Neural cell (in vitro differentiated cells): ENCODE results near the gene SS18L1. TPM values are rescaled to one million over a fixed set of nuclear protein-coding genes. Genes with fewer than 3 reads are reported as not detected.

ENCODE experiments used
- H2AFZ ChIP-seq: fragments of 200-600, 300-800 bp; sonication (generic), shearing (Covaris generic); 2 replicates; pipeline ENCODE4 v1.6.0; 2014; ENCODE audit warnings: low read depth, mild to moderate bottlenecking, antibody characterized with exemption, low read length, moderate library complexity
- H3F3A ChIP-seq: fragments of 200-600 bp; shearing (Covaris generic); 2 replicates; pipeline ENCODE4 v1.6.1; 2016; ENCODE audit warnings: mild to moderate bottlenecking, moderate library complexity, mixed read lengths, antibody characterized with exemption, low read length; ENCODE audit not compliant: insufficient read depth, poor library complexity, severe bottlenecking
- H3K27ac ChIP-seq: fragments of 200-600, 300-800 bp; sonication (generic), shearing (Covaris generic); 2 replicates; pipeline ENCODE4 v1.5.1; 2014; ENCODE audit warnings: mild to moderate bottlenecking, low read length, moderate library complexity
- H3K27me3 ChIP-seq: fragments of 300-800, 200-600 bp; sonication (generic), shearing (Covaris generic); 2 replicates; pipeline ENCODE4 v1.6.0; 2014; ENCODE audit warnings: mild to moderate bottlenecking, low read depth, low read length, moderate library complexity; ENCODE audit not compliant: insufficient read depth
- H3K36me3 ChIP-seq: fragments of 300-800, 200-600 bp; sonication (generic), shearing (Covaris generic); 2 replicates; pipeline ENCODE4 v1.5.1; 2014; ENCODE audit warnings: mild to moderate bottlenecking, antibody characterized with exemption, low read length, moderate library complexity; ENCODE audit not compliant: insufficient read depth
- H3K4me2 ChIP-seq: fragments of 300-800, 200-600 bp; sonication (generic), shearing (Covaris generic); 2 replicates; pipeline ENCODE4 v1.6.0; 2014; ENCODE audit warnings: mild to moderate bottlenecking, low read length
- H3K4me3 ChIP-seq: fragments of 300-800, 200-600 bp; sonication (generic), shearing (Covaris generic); 2 replicates; pipeline ENCODE4 v1.5.1; 2014; ENCODE audit warnings: mild to moderate bottlenecking, low read length, moderate library complexity
- H3K79me2 ChIP-seq: fragments of 200-600 bp; shearing (Covaris generic); replicated peaks from 2 replicates; pipeline ENCODE4 v1.6.0; 2014; ENCODE audit warnings: mild to moderate bottlenecking, low read length, moderate library complexity; ENCODE audit not compliant: insufficient read depth
- H3K9ac ChIP-seq: fragments of 300-800, 200-600 bp; sonication (generic), shearing (Covaris generic); 2 replicates; pipeline ENCODE4 v1.6.1; 2016; ENCODE audit warnings: mild to moderate bottlenecking, low read length, mixed read lengths
- H3K9me2 ChIP-seq: fragments of 200-600 bp; shearing (Covaris generic); 2 replicates; pipeline ENCODE4 v1.6.1; 2016; ENCODE audit warnings: mild to moderate bottlenecking, low read length, mixed read lengths; ENCODE audit not compliant: insufficient read depth
- H3K9me3 ChIP-seq: fragments of 200-600, 300-800 bp; sonication (generic), shearing (Covaris generic); 2 replicates; pipeline ENCODE4 v1.6.1; 2016; ENCODE audit warnings: mild to moderate bottlenecking, mixed run types, low read length, moderate library complexity, mixed read lengths
- H4K20me1 ChIP-seq: fragments of 200-600 bp; shearing (Covaris generic); 2 replicates; pipeline ENCODE4 v1.6.1; 2016; ENCODE audit warnings: mild to moderate bottlenecking, mixed run types; ENCODE audit not compliant: insufficient read depth
- CTCF ChIP-seq: fragments of 450-650 bp; IDR thresholded peaks from 2 replicates; pipeline ENCODE4 v1.5.1; 2014; ENCODE audit warnings: antibody characterized with exemption, mild to moderate bottlenecking, moderate library complexity; ENCODE audit not compliant: poor library complexity, severe bottlenecking
- EP300 ChIP-seq: fragments of 450-650 bp; conservative IDR thresholded peaks from 2 replicates; pipeline ENCODE4 v1.6.1; 2014; ENCODE audit warnings: antibody characterized with exemption, mild to moderate bottlenecking, moderate library complexity; ENCODE audit not compliant: poor library complexity, severe bottlenecking
- EZH2 ChIP-seq: fragments of 200-600, 300-800 bp; shearing (Covaris generic), sonication (generic); IDR thresholded peaks from 2 replicates; pipeline ENCODE4 v1.6.1; 2014; ENCODE audit warnings: antibody characterized with exemption, low read length, borderline replicate concordance, mild to moderate bottlenecking; ENCODE audit not compliant: insufficient read depth, poor library complexity, severe bottlenecking
- MXI1 ChIP-seq: fragments of 450-650 bp; conservative IDR thresholded peaks from 2 replicates; pipeline ENCODE4 v1.6.1; 2014; ENCODE audit warnings: antibody characterized with exemption, mild to moderate bottlenecking; ENCODE audit not compliant: poor library complexity, severe bottlenecking
- POLR2AphosphoS5 ChIP-seq: IDR thresholded peaks from 2 replicates; pipeline ENCODE4 v1.6.1; 2012
- RAD21 ChIP-seq: fragments of 450-650 bp; conservative IDR thresholded peaks from 2 replicates; pipeline ENCODE4 v1.6.1; 2014; ENCODE audit warnings: antibody characterized with exemption, mild to moderate bottlenecking, moderate library complexity
- SMC3 ChIP-seq: fragments of 450-650 bp; conservative IDR thresholded peaks from 2 replicates; pipeline ENCODE4 v1.6.1; 2014; ENCODE audit warnings: antibody characterized with exemption, mild to moderate bottlenecking, moderate library complexity; ENCODE audit not compliant: poor library complexity
- TAF1 ChIP-seq: IDR thresholded peaks from 2 replicates; pipeline ENCODE4 v1.6.1; 2012; ENCODE audit warnings: low read depth
- polyA plus RNA-seq: library from polyadenylated mRNA; depleted of rRNA; stranded (reverse); fragments of >200 nt; gene quantifications from 2 replicates; pipeline ENCODE4 v1.2.3, GENCODE V29; 2014
- TF ChIP-seq, protein P1 (sequence below): IDR thresholded peaks from 2 replicates; pipeline ENCODE4 v1.6.1; 2012; ENCODE audit warnings: borderline replicate concordance

The SS18L1 gene
- polyA plus RNA-seq, 1 donor from 2014 or later, result 117 TPM

DNA sequence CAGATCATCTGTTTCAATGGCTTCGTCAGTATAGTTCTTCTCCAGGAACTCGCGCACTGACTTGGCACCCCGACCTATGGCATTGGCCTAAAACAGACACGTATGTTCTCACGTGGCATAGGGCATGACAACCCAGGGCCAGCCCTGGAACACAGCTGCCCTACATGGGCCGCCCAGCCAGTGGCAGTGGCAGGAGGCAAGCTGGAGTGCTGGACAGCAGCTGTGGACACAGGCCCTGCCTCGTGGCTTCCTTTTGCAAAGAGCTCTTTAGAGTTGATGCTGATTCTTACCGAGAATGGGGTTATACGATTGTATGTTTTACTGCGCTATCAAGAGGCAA is 5.4 kb upstream of the SS18L1 start:
- Histone ChIP-seq H3K9ac (no peak overlapping the region), H3K79me2 (peaks cover 39% of the 10 kb centered on the region), H3K27ac (no peak overlapping the region), H3K4me3 (no peak overlapping the region), H3K4me2 (no peak overlapping the region), H3F3A (peaks cover 7% of the 10 kb centered on the region), H4K20me1 (peaks cover 37% of the 10 kb centered on the region), H3K9me3 (no peaks in the 10 kb centered on the region), H2AFZ (no peak overlapping the region), H3K27me3 (no peaks in the 10 kb centered on the region), H3K36me3 (peaks cover 10% of the 10 kb centered on the region), H3K9me2 (no peaks in the 10 kb centered on the region)
- TF ChIP-seq TAF1, result no peak
- no peak for TF ChIP-seq EZH2
- no peak for TF ChIP-seq CTCF
- TF ChIP-seq RAD21, result no peak
- TF ChIP-seq, protein P1, sequence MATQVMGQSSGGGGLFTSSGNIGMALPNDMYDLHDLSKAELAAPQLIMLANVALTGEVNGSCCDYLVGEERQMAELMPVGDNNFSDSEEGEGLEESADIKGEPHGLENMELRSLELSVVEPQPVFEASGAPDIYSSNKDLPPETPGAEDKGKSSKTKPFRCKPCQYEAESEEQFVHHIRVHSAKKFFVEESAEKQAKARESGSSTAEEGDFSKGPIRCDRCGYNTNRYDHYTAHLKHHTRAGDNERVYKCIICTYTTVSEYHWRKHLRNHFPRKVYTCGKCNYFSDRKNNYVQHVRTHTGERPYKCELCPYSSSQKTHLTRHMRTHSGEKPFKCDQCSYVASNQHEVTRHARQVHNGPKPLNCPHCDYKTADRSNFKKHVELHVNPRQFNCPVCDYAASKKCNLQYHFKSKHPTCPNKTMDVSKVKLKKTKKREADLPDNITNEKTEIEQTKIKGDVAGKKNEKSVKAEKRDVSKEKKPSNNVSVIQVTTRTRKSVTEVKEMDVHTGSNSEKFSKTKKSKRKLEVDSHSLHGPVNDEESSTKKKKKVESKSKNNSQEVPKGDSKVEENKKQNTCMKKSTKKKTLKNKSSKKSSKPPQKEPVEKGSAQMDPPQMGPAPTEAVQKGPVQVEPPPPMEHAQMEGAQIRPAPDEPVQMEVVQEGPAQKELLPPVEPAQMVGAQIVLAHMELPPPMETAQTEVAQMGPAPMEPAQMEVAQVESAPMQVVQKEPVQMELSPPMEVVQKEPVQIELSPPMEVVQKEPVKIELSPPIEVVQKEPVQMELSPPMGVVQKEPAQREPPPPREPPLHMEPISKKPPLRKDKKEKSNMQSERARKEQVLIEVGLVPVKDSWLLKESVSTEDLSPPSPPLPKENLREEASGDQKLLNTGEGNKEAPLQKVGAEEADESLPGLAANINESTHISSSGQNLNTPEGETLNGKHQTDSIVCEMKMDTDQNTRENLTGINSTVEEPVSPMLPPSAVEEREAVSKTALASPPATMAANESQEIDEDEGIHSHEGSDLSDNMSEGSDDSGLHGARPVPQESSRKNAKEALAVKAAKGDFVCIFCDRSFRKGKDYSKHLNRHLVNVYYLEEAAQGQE, result no peak
- TF ChIP-seq SMC3, result no peak
- TF ChIP-seq EP300, result no peak
- no peak for TF ChIP-seq POLR2AphosphoS5
- no peak for TF ChIP-seq MXI1

- H3F3A ChIP-seq, result peaks cover 7% of the 10 kb centered on the region
- H3K36me3 ChIP-seq, result peaks cover 10% of the 10 kb centered on the region
- H3K9me3 ChIP-seq, result no peaks in the 10 kb centered on the region
- no peak overlapping the region for H3K4me2 ChIP-seq
- H3K4me3 ChIP-seq, result no peak overlapping the region
- peaks cover 37% of the 10 kb centered on the region for H4K20me1 ChIP-seq
- no peak overlapping the region for H3K27ac ChIP-seq
- TF ChIP-seq SMC3 (no peak), CTCF (no peak), POLR2AphosphoS5 (no peak), TAF1 (no peak), EZH2 (no peak), MXI1 (no peak), RAD21 (no peak), EP300 (no peak)
- TF ChIP-seq, protein P1, result no peak
- no peak overlapping the region for H3K9ac ChIP-seq
- peaks cover 39% of the 10 kb centered on the region for H3K79me2 ChIP-seq
- H3K9me2 ChIP-seq, result no peaks in the 10 kb centered on the region
- no peak overlapping the region for H2AFZ ChIP-seq
- no peaks in the 10 kb centered on the region for H3K27me3 ChIP-seq
Measured at GRCh38 chr20:62138912-62139311, 4.7 kb upstream of the SS18L1 start.
